ENCODE data around the gene PCNX1. TPM values are rescaled to one million over a fixed set of nuclear protein-coding genes. Genes with fewer than 3 reads are reported as not detected.

Gene PCNX1
- total RNA-seq, 1 experiment from 2014 or later, result 48.0 TPM

GRCh38 chr14:70982200-70982599 is 74.9 kb downstream of the PCNX1 start:
- H3K4me3 Mint-ChIP-seq, result no peak overlapping the region
- H3K4me1 Mint-ChIP-seq, result peaks cover 0 to 5% of the 10 kb centered on the region in 2 experiments; a peak in 2 of 4 replicates
- H3K9ac ChIP-seq (ENCODE audit: extremely low read depth, insufficient read length, low read length), result no peak overlapping the region
- H4K5ac ChIP-seq (ENCODE audit: insufficient read length, low read depth, low read length), result no peak overlapping the region
- no peak overlapping the region for H2BK15ac ChIP-seq (ENCODE audit: low read depth, low read length)
- H4K91ac ChIP-seq (ENCODE audit: insufficient read length, low read depth, low read length), result no peak overlapping the region
- H3K18ac ChIP-seq (ENCODE audit: insufficient read length, low read depth, low read length), result no peak overlapping the region
- no peak overlapping the region for H2AK5ac ChIP-seq (ENCODE audit: insufficient read length, low read length)
- H3K27ac ChIP-seq (ENCODE audit: insufficient read length, low read depth, low read length), result no peak overlapping the region
- H3K56ac ChIP-seq (ENCODE audit: insufficient read length, low read depth, low read length), result no peak overlapping the region
- H4K20me1 ChIP-seq (ENCODE audit: control insufficient read depth, insufficient read depth, insufficient read length), result no peaks in the 10 kb centered on the region
- no peak for DNase-seq
- H3K79me1 ChIP-seq (ENCODE audit: insufficient read depth, low read depth, low read length, poor library complexity, severe bottlenecking), result peaks cover 3% of the 10 kb centered on the region
- H2BK20ac ChIP-seq (ENCODE audit: low read depth, low read length, poor library complexity, severe bottlenecking), result no peak overlapping the region
- H3K23ac ChIP-seq (ENCODE audit: insufficient read length, low read depth, low read length), result no peak overlapping the region
- no peak overlapping the region for H3T11ph ChIP-seq (ENCODE audit: low read length)
- H3K23me2 ChIP-seq (ENCODE audit: insufficient read length, low read depth, low read length, poor library complexity, severe bottlenecking), result no peaks in the 10 kb centered on the region
- peaks cover 13 to 20% (median 14%) of the 10 kb centered on the region in 3 experiments; a peak in 6 of 7 replicates for H3K36me3 Mint-ChIP-seq (ENCODE audit: insufficient read depth in 1 of 3, low read depth in 3 of 3)
- H3K4me1 ChIP-seq (ENCODE audit: insufficient read depth, low read length), result no peaks in the 10 kb centered on the region
- no peak overlapping the region for H2BK12ac ChIP-seq (ENCODE audit: insufficient read length, low read depth, low read length)
- H3K4me2 ChIP-seq (ENCODE audit: insufficient read depth, insufficient read length, low read length), result no peak overlapping the region
- no peak overlapping the region for H2AFZ ChIP-seq (ENCODE audit: low read length)
- no CpG with 5 or more reads among the region's 1 CpG for WGBS (ENCODE audit: extremely low coverage, insufficient read length, low lambda C conversion rate)
- no peak overlapping the region for H3K27ac Mint-ChIP-seq
- H3K4ac ChIP-seq (ENCODE audit: low read depth, low read length), result no peak overlapping the region
- H2BK5ac ChIP-seq (ENCODE audit: insufficient read length, low read length), result no peak overlapping the region
- H3K9me3 ChIP-seq (ENCODE audit: control insufficient read depth, low read depth, low read length), result no peaks in the 10 kb centered on the region
- no peak overlapping the region for H2BK120ac ChIP-seq (ENCODE audit: low read depth, low read length, poor library complexity, severe bottlenecking)
- no peak overlapping the region for H4K8ac ChIP-seq (replicated peaks; ENCODE audit: insufficient read length, low read depth, low read length)
- H3K9me3 Mint-ChIP-seq, result no peaks in the 10 kb centered on the region
- H3K27me3 Mint-ChIP-seq (ENCODE audit: low read depth), result no peaks in the 10 kb centered on the region
- TF ChIP-seq CTCF (conservative IDR thresholded peaks at IDR 0.05), result no peak
- no peak overlapping the region for H3K14ac ChIP-seq (ENCODE audit: insufficient read depth, low read length)
- H3K79me2 ChIP-seq (ENCODE audit: insufficient read depth, low read length), result no peaks in the 10 kb centered on the region
- no peaks in the 10 kb centered on the region for H3K27me3 ChIP-seq (ENCODE audit: insufficient read depth, low read length)

Measured in H9 (cell line).